PFSK-1 (cell line): ENCODE results near the gene SLC16A11.

Source experiments
- FOXP2 ChIP-seq: optimal IDR thresholded peaks from 2 replicates; pipeline ENCODE3; 2011; ENCODE audit warnings: borderline replicate concordance, control low read depth, inconsistent platforms; ENCODE audit not compliant: insufficient read depth; ENCODE audit errors: extremely low read length, extremely low read depth
- POLR2AphosphoS5 ChIP-seq: IDR thresholded peaks from 2 replicates; pipeline ENCODE4 v1.6.1; 2012; ENCODE audit warnings: low read depth, mild to moderate bottlenecking, control low read depth, low read length, moderate library complexity
- REST ChIP-seq, 2 experiments: IDR thresholded peaks; 2 replicates each; pipeline versions ENCODE4 v1.6.1 to v1.8.0; 2011 to 2012; ENCODE audit warnings: low read depth in 2 of 2, low read length in 2 of 2, control low read depth in 1 of 2, inconsistent platforms in 1 of 2, mild to moderate bottlenecking in 1 of 2, moderate library complexity in 1 of 2; ENCODE audit not compliant: insufficient read depth in 1 of 2
- SIN3A ChIP-seq: IDR thresholded peaks from 2 replicates; pipeline ENCODE4 v1.6.1; 2012; ENCODE audit warnings: mild to moderate bottlenecking, low read length, moderate library complexity, borderline replicate concordance; ENCODE audit not compliant: insufficient read depth
- TAF1 ChIP-seq: IDR thresholded peaks from 2 replicates; pipeline ENCODE4 v1.6.1; 2012; ENCODE audit warnings: low read length, control low read depth, borderline replicate concordance; ENCODE audit not compliant: insufficient read depth

SLC16A11 gene

DNA sequence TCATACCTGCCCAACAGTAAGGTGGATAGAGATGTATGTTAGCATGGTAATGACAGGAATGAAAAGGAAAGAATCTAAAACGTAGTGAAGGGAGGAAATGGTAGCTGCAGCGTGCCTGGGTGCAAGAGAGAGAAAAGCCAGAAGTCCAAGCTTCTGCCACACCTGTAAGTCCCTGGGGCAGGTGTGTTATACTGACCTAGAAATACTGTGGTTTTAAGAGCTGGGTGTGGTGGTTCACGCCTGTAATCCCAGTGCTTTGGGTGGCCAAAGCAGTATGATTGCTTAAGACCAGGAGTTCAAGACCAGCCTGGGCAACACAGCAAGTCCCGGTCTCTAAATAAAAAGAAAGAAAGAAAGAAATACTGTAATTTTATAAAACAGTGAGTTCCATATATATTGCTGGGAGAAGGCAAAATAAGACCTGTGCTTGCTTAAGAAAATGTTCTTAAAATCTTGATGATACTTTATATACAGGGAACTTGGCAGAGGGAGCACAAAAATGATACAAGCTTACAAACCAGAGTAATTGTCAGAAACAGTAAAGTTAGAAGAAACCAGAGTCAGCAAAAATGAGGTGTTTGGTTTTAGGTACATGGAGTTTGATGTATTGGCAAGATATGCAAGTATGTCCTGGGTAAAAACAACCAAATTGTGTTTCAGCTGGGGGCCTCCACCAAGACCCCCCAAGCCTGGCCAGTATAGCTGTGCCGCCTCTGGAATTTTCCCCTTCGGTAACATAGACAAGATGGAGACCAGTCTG, 41.4 kb downstream of the SLC16A11 start:
- TF ChIP-seq FOXP2 (no peak), POLR2AphosphoS5 (no peak), REST (IDR thresholded peaks at IDR 0.05; ENCODE audit: insufficient read depth in 1 of 2, low read depth in 2 of 2, low read length in 2 of 2) (no peak), TAF1 (no peak), SIN3A (no peak)

DNA sequence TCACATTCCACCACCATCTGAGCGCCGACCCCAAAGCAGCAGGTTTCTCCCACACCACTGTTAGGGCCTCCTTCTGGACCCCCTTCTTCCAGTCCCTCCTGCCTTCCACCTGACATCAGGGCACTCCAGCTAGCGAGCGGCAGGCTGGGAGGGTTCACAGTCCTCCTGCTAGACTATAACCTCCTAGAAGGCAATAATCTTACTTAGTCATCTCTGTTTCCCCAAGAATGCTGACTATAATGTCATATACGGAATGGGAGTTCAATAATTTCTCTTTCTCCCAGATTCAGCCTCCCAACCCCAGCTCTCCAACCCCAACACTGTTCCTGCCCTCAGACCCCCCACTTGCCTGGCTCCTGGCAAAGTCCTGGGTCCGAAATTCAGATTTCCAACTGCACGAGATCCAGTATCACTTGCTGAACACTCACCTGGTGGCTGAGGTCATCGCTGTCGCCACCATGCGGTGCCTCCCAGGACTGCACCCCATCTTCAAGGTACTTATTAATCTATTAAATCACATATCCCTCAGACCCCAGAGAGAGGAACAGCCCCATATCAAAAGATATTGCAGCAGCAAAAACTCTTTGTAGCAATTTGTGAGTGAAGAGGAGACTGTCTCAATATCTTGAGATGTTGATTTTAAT, 42.5 kb downstream of the SLC16A11 start:
- no peak for TF ChIP-seq REST (IDR thresholded peaks at IDR 0.05; ENCODE audit: insufficient read depth in 1 of 2, low read depth in 2 of 2, low read length in 2 of 2)

DNA sequence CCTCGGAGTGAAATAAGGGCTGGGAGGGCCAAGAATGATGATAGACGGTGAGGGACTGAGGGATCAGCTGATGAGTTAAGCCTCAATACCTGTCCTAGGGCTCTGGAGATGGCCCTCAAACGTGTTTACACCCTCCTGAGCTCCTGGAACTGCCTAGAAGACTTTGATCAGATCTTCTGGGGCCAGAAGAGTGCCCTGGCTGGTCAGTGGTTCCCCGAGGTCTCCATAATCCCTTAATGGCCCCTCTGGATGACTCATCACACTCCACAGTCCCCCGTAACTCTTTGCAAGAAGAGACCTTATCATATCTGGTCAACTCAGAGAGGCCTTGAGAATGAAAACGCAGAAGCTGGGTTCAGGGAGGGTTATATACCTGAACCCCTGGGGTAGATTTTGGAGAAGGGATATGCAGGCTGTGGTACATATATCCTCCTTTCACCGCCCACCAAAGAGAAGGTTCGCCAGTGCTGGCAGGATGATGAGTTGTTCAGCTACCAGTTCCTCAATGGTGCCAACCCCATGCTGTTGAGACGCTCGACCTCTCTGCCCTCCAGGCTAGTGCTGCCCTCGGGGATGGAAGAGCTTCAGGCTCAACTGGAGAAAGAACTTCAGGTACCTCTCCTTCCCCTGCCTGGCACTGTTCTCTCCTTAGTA, 44.9 kb downstream of the SLC16A11 start:
- no peak for TF ChIP-seq FOXP2
- no peak for TF ChIP-seq REST (IDR thresholded peaks at IDR 0.05; ENCODE audit: insufficient read depth in 1 of 2, low read depth in 2 of 2, low read length in 2 of 2)
- TF ChIP-seq SIN3A, result no peak

GRCh38 chr17:6997171-6997570, 46.7 kb downstream of the SLC16A11 start:
- no peak for TF ChIP-seq SIN3A
- no peak for TF ChIP-seq POLR2AphosphoS5
- no peak for TF ChIP-seq TAF1
- TF ChIP-seq FOXP2, result no peak
- no peak for TF ChIP-seq REST (IDR thresholded peaks at IDR 0.05; ENCODE audit: insufficient read depth in 1 of 2, low read depth in 2 of 2, low read length in 2 of 2)
